PFSK-1 (cell line): ENCODE data around the gene HSPA8.
A peak's percentile ranks its signal among the peaks of the same experiment; 100 is the strongest.

Experiments used
- FOXP2 ChIP-seq: optimal IDR thresholded peaks from 2 replicates; pipeline ENCODE3; 2011; ENCODE audit warnings: borderline replicate concordance, control low read depth, inconsistent platforms; ENCODE audit not compliant: insufficient read depth; ENCODE audit errors: extremely low read length, extremely low read depth
- POLR2AphosphoS5 ChIP-seq: IDR thresholded peaks from 2 replicates; pipeline ENCODE4 v1.6.1; 2012; ENCODE audit warnings: low read depth, mild to moderate bottlenecking, control low read depth, low read length, moderate library complexity
- REST ChIP-seq, 2 experiments: IDR thresholded peaks; 2 replicates each; pipeline versions ENCODE4 v1.6.1 to v1.8.0; 2011 to 2012; ENCODE audit warnings: low read depth in 2 of 2, low read length in 2 of 2, control low read depth in 1 of 2, inconsistent platforms in 1 of 2, mild to moderate bottlenecking in 1 of 2, moderate library complexity in 1 of 2; ENCODE audit not compliant: insufficient read depth in 1 of 2
- SIN3A ChIP-seq: IDR thresholded peaks from 2 replicates; pipeline ENCODE4 v1.6.1; 2012; ENCODE audit warnings: mild to moderate bottlenecking, low read length, moderate library complexity, borderline replicate concordance; ENCODE audit not compliant: insufficient read depth
- TAF1 ChIP-seq: IDR thresholded peaks from 2 replicates; pipeline ENCODE4 v1.6.1; 2012; ENCODE audit warnings: low read length, control low read depth, borderline replicate concordance; ENCODE audit not compliant: insufficient read depth

The HSPA8 gene

GRCh38 chr11:123055191-123055901 is 6.6 kb downstream of the HSPA8 start:
- TF ChIP-seq FOXP2 (no peak), POLR2AphosphoS5 (peak; percentile 88)

- peak; percentile 55 for TF ChIP-seq POLR2AphosphoS5
- TF ChIP-seq REST (IDR thresholded peaks at IDR 0.05; ENCODE audit: insufficient read depth in 1 of 2, low read depth in 2 of 2, low read length in 2 of 2), result no peak
Observed at GRCh38 chr11:123054301-123055065, 7.5 kb downstream of the HSPA8 start.

- TF ChIP-seq FOXP2 (no peak), POLR2AphosphoS5 (no peak; the same call in none of the 2 replicates), REST (IDR thresholded peaks at IDR 0.05; ENCODE audit: insufficient read depth in 1 of 2, low read depth in 2 of 2, low read length in 2 of 2) (no peak), TAF1 (no peak), SIN3A (no peak)
Observed at GRCh38 chr11:123052901-123053721, 8.8 kb downstream of the HSPA8 start.

- TF ChIP-seq TAF1 (no peak), REST (IDR thresholded peaks at IDR 0.05; ENCODE audit: insufficient read depth in 1 of 2, low read depth in 2 of 2, low read length in 2 of 2) (no peak), SIN3A (no peak), FOXP2 (no peak), POLR2AphosphoS5 (no peak)
Observed at GRCh38 chr11:123051634-123052033, 10.3 kb downstream of the HSPA8 start.

- TF ChIP-seq TAF1 (no peak), POLR2AphosphoS5 (no peak), REST (IDR thresholded peaks at IDR 0.05; ENCODE audit: insufficient read depth in 1 of 2, low read depth in 2 of 2, low read length in 2 of 2) (no peak), SIN3A (no peak)
Observed at GRCh38 chr11:123051146-123051545, 10.8 kb downstream of the HSPA8 start.
